ENCODE measurements around the gene PRRT1.
"Not testable (repeated sequence)": the region's sequence is repeated elsewhere in the genome, so short reads cannot be mapped to it uniquely, and the experiment has no call there.

PRRT1 gene

GRCh38 chr6:32151863-32152768, at the start of gene PRRT1:
Gene PRRT1 (minus strand): TSS chr6:32151939. CDS start chr6:32151827, 112 bp downstream.
- Histone ChIP-seq H3K27me3 (ENCODE audit: insufficient read depth, low read length) (no peaks in the 10 kb centered on the region), H3K9me3 (ENCODE audit: low read length) (no peaks in the 10 kb centered on the region), H3K36me3 (ENCODE audit: insufficient read depth, low read length) (peaks cover 11% of the 10 kb centered on the region), H3K4me1 (ENCODE audit: insufficient read depth, low read length) (peaks cover 29% of the 10 kb centered on the region), H3K4me3 (ENCODE audit: low read length) (peak within 1 kb of the TSS; percentile 76), H2AFZ (ENCODE audit: low read depth, low read length) (peak within 1 kb of the TSS; percentile 51)

- H3K4me3 ChIP-seq (ENCODE audit: low read length), result no peak overlapping the region
- no peak overlapping the region for H2AFZ ChIP-seq (ENCODE audit: low read depth, low read length)
- H3K27me3 ChIP-seq (ENCODE audit: insufficient read depth, low read length), result no peaks in the 10 kb centered on the region
- H3K9me3 ChIP-seq (ENCODE audit: low read length), result no peaks in the 10 kb centered on the region
- H3K4me1 ChIP-seq (ENCODE audit: insufficient read depth, low read length), result peaks cover 26% of the 10 kb centered on the region
- no peaks in the 10 kb centered on the region for H3K36me3 ChIP-seq (ENCODE audit: insufficient read depth, low read length)
Observed at GRCh38 chr6:32200711-32201475, 49.2 kb upstream of the PRRT1 start.

- H3K36me3 ChIP-seq (ENCODE audit: insufficient read depth, low read length), result no peaks in the 10 kb centered on the region
- no peak overlapping the region for H2AFZ ChIP-seq (ENCODE audit: low read depth, low read length)
- no peaks in the 10 kb centered on the region for H3K9me3 ChIP-seq (ENCODE audit: low read length)
- H3K27me3 ChIP-seq (ENCODE audit: insufficient read depth, low read length), result no peaks in the 10 kb centered on the region
- H3K4me1 ChIP-seq (ENCODE audit: insufficient read depth, low read length), result peaks cover 35% of the 10 kb centered on the region
- no peak overlapping the region for H3K4me3 ChIP-seq (ENCODE audit: low read length)
Observed at GRCh38 chr6:32198866-32199265, 47.1 kb upstream of the PRRT1 start.

- Histone ChIP-seq H3K4me3 (ENCODE audit: low read length) (no peak overlapping the region), H3K36me3 (ENCODE audit: insufficient read depth, low read length) (no peaks in the 10 kb centered on the region), H3K4me1 (ENCODE audit: insufficient read depth, low read length) (peaks cover 29% of the 10 kb centered on the region), H3K9me3 (ENCODE audit: low read length) (no peaks in the 10 kb centered on the region), H2AFZ (ENCODE audit: low read depth, low read length) (no peak overlapping the region), H3K27me3 (ENCODE audit: insufficient read depth, low read length) (no peaks in the 10 kb centered on the region)
Observed at GRCh38 chr6:32198345-32198696, 46.6 kb upstream of the PRRT1 start.

GRCh38 chr6:32196682-32197616, 45.2 kb upstream of the PRRT1 start:
- H3K27me3 ChIP-seq (ENCODE audit: insufficient read depth, low read length), result no peaks in the 10 kb centered on the region
- H3K4me1 ChIP-seq (ENCODE audit: insufficient read depth, low read length), result peaks cover 22% of the 10 kb centered on the region
- H2AFZ ChIP-seq (ENCODE audit: low read depth, low read length), result no peak overlapping the region
- H3K4me3 ChIP-seq (ENCODE audit: low read length), result peak overlapping the region; percentile 64
- no peaks in the 10 kb centered on the region for H3K36me3 ChIP-seq (ENCODE audit: insufficient read depth, low read length)
- H3K9me3 ChIP-seq (ENCODE audit: low read length), result no peaks in the 10 kb centered on the region

GRCh38 chr6:32195902-32196681, 44.4 kb upstream of the PRRT1 start:
- Histone ChIP-seq H3K4me1 (ENCODE audit: insufficient read depth, low read length) (peaks cover 25% of the 10 kb centered on the region), H3K27me3 (ENCODE audit: insufficient read depth, low read length) (no peaks in the 10 kb centered on the region), H3K36me3 (ENCODE audit: insufficient read depth, low read length) (no peaks in the 10 kb centered on the region), H2AFZ (ENCODE audit: low read depth, low read length) (no peak overlapping the region), H3K9me3 (ENCODE audit: low read length) (no peaks in the 10 kb centered on the region), H3K4me3 (ENCODE audit: low read length) (peak overlapping the region; percentile 64)

GRCh38 chr6:32195652-32195901, 43.8 kb upstream of the PRRT1 start:
- H3K36me3 ChIP-seq (ENCODE audit: insufficient read depth, low read length), result no peaks in the 10 kb centered on the region
- no peaks in the 10 kb centered on the region for H3K9me3 ChIP-seq (ENCODE audit: low read length)
- peaks cover 30% of the 10 kb centered on the region for H3K4me1 ChIP-seq (ENCODE audit: insufficient read depth, low read length)
- H3K27me3 ChIP-seq (ENCODE audit: insufficient read depth, low read length), result no peaks in the 10 kb centered on the region
- H3K4me3 ChIP-seq (ENCODE audit: low read length), result peak overlapping the region; percentile 64
- H2AFZ ChIP-seq (ENCODE audit: low read depth, low read length), result no peak overlapping the region

- Histone ChIP-seq H3K36me3 (ENCODE audit: insufficient read depth, low read length) (no peaks in the 10 kb centered on the region), H3K4me1 (ENCODE audit: insufficient read depth, low read length) (peaks cover 30% of the 10 kb centered on the region), H3K4me3 (ENCODE audit: low read length) (peak overlapping the region; percentile 58), H2AFZ (ENCODE audit: low read depth, low read length) (no peak overlapping the region), H3K27me3 (ENCODE audit: insufficient read depth, low read length) (no peaks in the 10 kb centered on the region), H3K9me3 (ENCODE audit: low read length) (no peaks in the 10 kb centered on the region)
Observed at GRCh38 chr6:32194825-32195651, 43.3 kb upstream of the PRRT1 start.

- H2AFZ ChIP-seq (ENCODE audit: low read depth, low read length), result no peak overlapping the region
- peaks cover 30% of the 10 kb centered on the region for H3K4me1 ChIP-seq (ENCODE audit: insufficient read depth, low read length)
- no peaks in the 10 kb centered on the region for H3K27me3 ChIP-seq (ENCODE audit: insufficient read depth, low read length)
- no peak overlapping the region for H3K4me3 ChIP-seq (ENCODE audit: low read length)
- no peaks in the 10 kb centered on the region for H3K9me3 ChIP-seq (ENCODE audit: low read length)
- no peaks in the 10 kb centered on the region for H3K36me3 ChIP-seq (ENCODE audit: insufficient read depth, low read length)
Observed at GRCh38 chr6:32194388-32194787, 42.6 kb upstream of the PRRT1 start.

GRCh38 chr6:32193096-32193495, 41.4 kb upstream of the PRRT1 start:
- H3K36me3 ChIP-seq (ENCODE audit: insufficient read depth, low read length); H2AFZ ChIP-seq (ENCODE audit: low read depth, low read length); H3K4me3 ChIP-seq (ENCODE audit: low read length); H3K9me3 ChIP-seq (ENCODE audit: low read length); H3K27me3 ChIP-seq (ENCODE audit: insufficient read depth, low read length): not testable (repeated sequence)
- H3K4me1 ChIP-seq (ENCODE audit: insufficient read depth, low read length), result peaks cover 43% of the 10 kb centered on the region

- no peak within 1 kb of the TSS for H2AFZ ChIP-seq (ENCODE audit: low read depth, low read length)
- peaks cover 44% of the 10 kb centered on the region for H3K4me1 ChIP-seq (ENCODE audit: insufficient read depth, low read length)
- H3K4me3 ChIP-seq (ENCODE audit: low read length), result no peak within 1 kb of the TSS
- H3K27me3 ChIP-seq (ENCODE audit: insufficient read depth, low read length), result no peaks in the 10 kb centered on the region
- no peaks in the 10 kb centered on the region for H3K9me3 ChIP-seq (ENCODE audit: low read length)
- peaks cover 5% of the 10 kb centered on the region for H3K36me3 ChIP-seq (ENCODE audit: insufficient read depth, low read length)
Observed at GRCh38 chr6:32192608-32193039, 40.9 kb upstream of the PRRT1 start, which contains the start of gene GPSM3. Gene GPSM3 (minus strand): TSS chr6:32192643. CDS start chr6:32192513, 130 bp downstream.

Data from neuron (in vitro differentiated cells).